Ishikawa (cell line): ENCODE results near the gene APOL4.

Source experiments
- CEBPB ChIP-seq: IDR thresholded peaks from 2 replicates; pipeline ENCODE4 v1.6.1; 2012
- TCF12 ChIP-seq: IDR thresholded peaks from 2 replicates; pipeline ENCODE4 v1.6.1; 2012; ENCODE audit warnings: low read depth

DNA sequence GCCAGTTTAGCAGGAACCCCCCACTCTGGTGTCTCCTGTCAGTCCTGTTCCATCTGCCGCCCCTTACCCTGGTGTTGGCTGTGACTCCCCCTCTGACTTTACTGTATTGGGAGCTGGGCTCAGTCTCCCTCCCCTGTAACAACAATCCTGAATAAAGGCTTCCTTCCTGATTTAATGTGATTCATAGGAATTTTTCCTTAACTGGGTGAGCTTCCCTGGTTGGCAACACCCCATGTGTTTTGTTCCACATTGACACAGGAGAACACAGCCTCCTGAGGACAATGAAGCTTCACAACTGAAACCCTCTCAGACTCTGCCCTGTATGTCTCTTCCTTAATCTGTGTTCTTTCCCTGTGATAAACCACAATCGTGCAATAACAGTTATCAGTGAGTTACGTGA, 8.4 kb downstream of the APOL4 start:
- TF ChIP-seq CEBPB: no peak
- TF ChIP-seq TCF12: no peak
